ENCODE results near the gene METTL1. TPM values are rescaled to one million over a fixed set of nuclear protein-coding genes. Genes with fewer than 3 reads are reported as not detected.

METTL1 gene
- total RNA-seq, 4 donors from 2014 or later = 4.4 to 13.7 (median 6.2) TPM

DNA sequence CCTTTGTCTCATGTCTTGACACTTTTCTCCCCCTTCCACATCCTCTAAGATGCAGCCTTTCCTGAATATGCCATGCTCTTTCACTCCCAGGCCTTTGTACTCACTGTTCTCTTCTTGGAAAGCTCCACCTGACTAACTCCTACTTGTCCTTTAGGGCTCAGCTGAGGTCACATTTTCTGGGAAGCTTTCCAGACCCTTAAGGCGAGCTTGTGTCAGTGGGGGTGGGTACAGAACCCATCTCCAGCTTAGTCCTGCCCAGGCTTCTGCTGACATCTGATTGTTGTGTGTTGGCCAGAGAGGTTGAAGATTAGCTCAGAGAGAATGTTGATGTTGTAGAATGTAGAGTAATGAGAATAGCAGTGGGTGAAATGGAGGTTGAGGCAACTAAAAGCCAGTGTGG is 7.8 kb upstream of the METTL1 start:
- TF ChIP-seq, protein P1, sequence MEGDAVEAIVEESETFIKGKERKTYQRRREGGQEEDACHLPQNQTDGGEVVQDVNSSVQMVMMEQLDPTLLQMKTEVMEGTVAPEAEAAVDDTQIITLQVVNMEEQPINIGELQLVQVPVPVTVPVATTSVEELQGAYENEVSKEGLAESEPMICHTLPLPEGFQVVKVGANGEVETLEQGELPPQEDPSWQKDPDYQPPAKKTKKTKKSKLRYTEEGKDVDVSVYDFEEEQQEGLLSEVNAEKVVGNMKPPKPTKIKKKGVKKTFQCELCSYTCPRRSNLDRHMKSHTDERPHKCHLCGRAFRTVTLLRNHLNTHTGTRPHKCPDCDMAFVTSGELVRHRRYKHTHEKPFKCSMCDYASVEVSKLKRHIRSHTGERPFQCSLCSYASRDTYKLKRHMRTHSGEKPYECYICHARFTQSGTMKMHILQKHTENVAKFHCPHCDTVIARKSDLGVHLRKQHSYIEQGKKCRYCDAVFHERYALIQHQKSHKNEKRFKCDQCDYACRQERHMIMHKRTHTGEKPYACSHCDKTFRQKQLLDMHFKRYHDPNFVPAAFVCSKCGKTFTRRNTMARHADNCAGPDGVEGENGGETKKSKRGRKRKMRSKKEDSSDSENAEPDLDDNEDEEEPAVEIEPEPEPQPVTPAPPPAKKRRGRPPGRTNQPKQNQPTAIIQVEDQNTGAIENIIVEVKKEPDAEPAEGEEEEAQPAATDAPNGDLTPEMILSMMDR (IDR thresholded peaks at IDR 0.05; ENCODE audit: low read depth) = no peak

DNA sequence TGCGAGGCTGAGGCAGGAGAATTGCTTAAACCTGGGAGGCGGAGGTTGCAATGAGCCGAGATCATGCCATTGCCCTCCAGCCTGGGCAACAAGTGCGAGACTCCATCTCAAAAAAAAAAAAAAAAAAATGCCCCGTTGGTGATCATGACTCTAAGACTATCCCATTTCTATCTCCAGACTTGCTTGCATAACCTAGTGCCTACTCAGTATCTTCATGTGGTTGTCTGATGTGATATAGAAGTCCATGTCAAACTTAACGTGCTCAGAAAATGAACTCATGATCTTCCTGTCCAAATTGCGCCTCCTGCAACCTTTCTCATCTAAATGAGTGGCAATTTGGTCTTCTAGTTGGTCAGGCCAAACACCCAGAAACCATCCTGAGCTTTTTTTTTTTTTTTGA is 6.0 kb upstream of the METTL1 start:
- TF ChIP-seq, protein P1 (IDR thresholded peaks at IDR 0.05; ENCODE audit: low read depth) = no peak

- TF ChIP-seq, protein P1 (IDR thresholded peaks at IDR 0.05; ENCODE audit: low read depth) = no peak
Observed at GRCh38 chr12:57777367-57777766, 5.5 kb upstream of the METTL1 start.

DNA sequence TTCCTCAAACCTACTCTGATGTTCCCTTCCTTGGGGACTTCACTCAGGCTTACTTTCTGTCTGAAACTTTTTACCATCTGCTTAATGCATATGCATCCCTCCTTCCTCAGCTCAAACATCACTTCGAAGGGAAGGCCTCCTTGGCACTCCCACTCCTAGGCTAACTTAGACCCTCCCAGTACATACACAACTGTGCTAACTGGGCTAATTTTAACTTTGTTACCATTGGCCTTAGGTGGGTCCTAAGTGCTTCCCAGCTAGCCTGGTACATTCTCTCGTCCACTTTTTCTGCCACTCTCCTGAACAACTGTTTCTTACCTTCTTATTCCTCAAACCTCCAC is 4.3 kb upstream of the METTL1 start:
- TF ChIP-seq, protein P1 (IDR thresholded peaks at IDR 0.05; ENCODE audit: low read depth) = no peak

DNA sequence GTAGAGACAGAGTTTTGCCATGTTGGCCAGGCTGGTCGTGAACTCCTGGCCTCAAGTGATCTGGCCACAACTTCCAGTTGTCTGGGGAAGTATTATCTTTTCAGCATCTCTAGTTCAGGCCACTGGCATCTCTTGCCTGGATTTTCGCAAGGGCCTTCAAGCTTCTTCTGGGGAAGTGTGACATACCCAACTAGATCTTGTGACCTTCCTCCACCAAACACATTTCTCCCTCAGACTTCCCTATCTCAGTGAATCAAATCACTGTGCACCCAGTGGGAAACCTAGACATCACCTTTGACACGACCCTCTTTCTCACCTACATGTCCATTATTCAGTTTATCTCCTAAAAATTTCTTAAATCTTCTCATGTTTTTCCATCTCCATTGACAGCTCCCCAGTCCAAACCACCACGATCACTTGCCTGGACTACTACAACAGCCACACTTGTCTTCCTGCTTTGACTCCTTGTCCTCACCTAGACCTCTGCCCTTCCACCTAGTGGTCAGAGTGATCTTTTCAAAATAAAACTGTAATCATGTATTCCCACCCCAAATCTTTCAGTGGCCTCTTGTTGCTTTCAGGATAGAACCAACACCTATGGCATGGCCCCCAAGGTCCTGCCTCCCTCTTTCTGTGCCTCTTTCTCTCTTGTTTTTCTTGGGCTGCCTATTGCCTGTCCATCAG is 3.8 kb upstream of the METTL1 start:
- TF ChIP-seq, protein P1 (IDR thresholded peaks at IDR 0.05; ENCODE audit: low read depth) = no peak

DNA sequence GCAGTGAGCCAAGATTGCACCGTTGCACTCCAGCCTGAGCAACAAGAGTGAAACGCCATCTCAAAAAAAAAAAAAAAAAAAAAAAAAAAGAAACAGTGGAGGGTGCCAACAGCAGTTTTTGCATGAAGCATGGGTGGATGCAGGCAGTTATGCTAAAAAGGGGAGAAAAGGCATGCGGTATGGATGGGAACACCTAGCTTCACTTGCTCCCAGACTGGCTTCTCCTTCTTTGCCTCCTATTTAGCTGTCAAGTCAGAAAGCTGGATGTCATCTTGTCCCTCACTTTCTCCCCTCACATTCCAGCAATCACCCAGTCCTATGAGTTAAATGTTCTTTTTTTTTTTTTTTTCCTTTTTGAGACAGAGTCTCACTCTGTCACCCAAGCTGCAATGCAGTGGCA is 3.1 kb upstream of the METTL1 start:
- TF ChIP-seq, protein P1 (IDR thresholded peaks at IDR 0.05; ENCODE audit: low read depth) = no peak

DNA sequence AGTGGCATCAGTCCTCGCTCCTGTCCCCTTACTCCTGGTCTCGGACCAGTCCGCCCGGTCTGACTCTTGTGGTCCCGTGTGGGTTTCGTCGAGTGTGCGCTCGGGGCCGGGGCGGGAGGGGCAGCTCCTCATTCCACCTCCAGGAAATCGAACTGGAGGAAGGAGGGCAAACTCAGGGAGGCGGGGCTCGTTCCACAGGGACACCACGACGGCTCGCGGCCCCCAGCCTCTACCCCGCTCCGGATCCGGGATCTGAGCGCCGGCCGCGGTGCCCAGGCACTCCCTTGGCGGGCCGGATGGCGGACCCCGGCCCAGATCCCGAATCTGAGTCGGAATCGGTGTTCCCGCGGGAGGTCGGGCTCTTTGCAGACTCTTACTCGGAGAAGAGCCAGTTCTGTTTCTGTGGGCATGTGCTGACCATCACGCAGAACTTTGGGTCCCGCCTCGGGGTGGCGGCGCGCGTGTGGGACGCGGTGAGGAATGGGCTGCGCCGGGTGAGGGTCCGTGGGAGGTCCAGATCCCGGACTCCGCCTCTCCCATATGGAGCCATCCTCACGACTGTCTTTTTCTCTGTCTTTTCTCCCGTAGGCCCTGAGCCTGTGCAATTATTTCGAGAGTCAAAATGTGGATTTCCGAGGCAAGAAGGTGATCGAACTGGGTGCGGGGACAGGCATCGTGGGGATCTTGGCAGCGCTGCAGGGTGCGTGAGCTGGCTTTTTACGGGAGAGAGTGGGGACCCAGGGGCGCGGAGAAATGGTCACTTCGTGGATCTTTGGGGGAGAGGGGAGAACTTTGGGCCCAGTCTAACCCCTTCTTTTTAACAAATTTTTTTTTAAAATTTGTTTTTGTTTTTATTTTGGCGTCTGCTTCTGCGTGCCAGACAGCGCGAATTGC is 771 bp upstream of the METTL1 start, which contains the start of gene EEF1AKMT3:
Gene EEF1AKMT3, plus strand, starts transcription at position 186 of the 894 bp plus-strand sequence. Its CDS starts 111 bp downstream, at position 297.
- TF ChIP-seq, protein P1 (IDR thresholded peaks at IDR 0.05; ENCODE audit: low read depth) = no peak
